GM13977 (cell line): ENCODE results near the gene SULT1C3.
A peak's percentile ranks its signal among the peaks of the same experiment; 100 is the strongest.

Experiments
- DNase-seq: peaks from one replicate; pipeline ENCODE4 v3.0.0; 2012; ENCODE audit warnings: low spot score
- in situ Hi-C: fragments of 300-500 bp; cut with MboI; formaldehyde crosslinking; loops from one replicate; pipeline ENCODE4 v1.12.0; 2022; ENCODE audit warnings: low sequenced_read_pairs, low pct_unique_long_range_greater_than_20kb, mixed read lengths, inconsistent platforms; ENCODE audit not compliant: unreplicated experiment
- TF ChIP-seq, protein P1 (sequence below): IDR thresholded peaks from 2 replicates; pipeline ENCODE4 v1.5.1; 2012; ENCODE audit warnings: mild to moderate bottlenecking, control low read depth; ENCODE audit not compliant: insufficient read depth; ENCODE audit errors: extremely low read depth, missing control alignments

SULT1C3 gene

GRCh38 chr2:108239786-108240185 is at the start of gene SULT1C3:
Gene SULT1C3, plus strand, starts transcription at chr2:108239968. Its CDS starts 7,227 bp downstream, at chr2:108247195.
- DNase-seq, result no peak
- in situ Hi-C loops, result no loop called here
- TF ChIP-seq, protein P1, sequence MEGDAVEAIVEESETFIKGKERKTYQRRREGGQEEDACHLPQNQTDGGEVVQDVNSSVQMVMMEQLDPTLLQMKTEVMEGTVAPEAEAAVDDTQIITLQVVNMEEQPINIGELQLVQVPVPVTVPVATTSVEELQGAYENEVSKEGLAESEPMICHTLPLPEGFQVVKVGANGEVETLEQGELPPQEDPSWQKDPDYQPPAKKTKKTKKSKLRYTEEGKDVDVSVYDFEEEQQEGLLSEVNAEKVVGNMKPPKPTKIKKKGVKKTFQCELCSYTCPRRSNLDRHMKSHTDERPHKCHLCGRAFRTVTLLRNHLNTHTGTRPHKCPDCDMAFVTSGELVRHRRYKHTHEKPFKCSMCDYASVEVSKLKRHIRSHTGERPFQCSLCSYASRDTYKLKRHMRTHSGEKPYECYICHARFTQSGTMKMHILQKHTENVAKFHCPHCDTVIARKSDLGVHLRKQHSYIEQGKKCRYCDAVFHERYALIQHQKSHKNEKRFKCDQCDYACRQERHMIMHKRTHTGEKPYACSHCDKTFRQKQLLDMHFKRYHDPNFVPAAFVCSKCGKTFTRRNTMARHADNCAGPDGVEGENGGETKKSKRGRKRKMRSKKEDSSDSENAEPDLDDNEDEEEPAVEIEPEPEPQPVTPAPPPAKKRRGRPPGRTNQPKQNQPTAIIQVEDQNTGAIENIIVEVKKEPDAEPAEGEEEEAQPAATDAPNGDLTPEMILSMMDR, result no peak

GRCh38 chr2:108193251-108193650 is 46.5 kb upstream of the SULT1C3 start:
- TF ChIP-seq, protein P1, result no peak
- in situ Hi-C loops, result no loop called here
- no peak for DNase-seq

- peak; percentile 12 for DNase-seq
- in situ Hi-C loops, result no loop called here
- TF ChIP-seq, protein P1, result peak; percentile 49
Measured at GRCh38 chr2:108194409-108195132, 45.2 kb upstream of the SULT1C3 start.

GRCh38 chr2:108195133-108195439 is 44.7 kb upstream of the SULT1C3 start:
- in situ Hi-C loops, result no loop called here
- DNase-seq, result no peak
- TF ChIP-seq, protein P1, result no peak

DNA sequence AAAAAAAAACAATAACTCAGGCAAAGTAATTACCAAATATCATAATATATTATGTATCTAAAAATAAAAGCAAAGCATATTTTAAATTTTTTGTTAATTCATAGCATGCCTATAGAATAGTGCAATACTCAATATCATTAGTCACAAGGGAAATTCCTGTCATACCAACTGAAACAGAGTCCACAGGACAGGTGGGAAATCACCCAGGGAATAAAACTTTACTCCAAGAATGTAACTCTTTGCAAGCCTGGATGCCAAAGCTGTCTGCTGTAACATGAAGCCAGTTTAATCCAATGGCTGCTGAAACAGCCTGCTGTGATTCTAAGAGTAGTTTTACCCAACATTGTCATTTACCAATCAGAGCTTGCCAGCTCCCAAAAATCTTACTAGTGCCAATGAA is 40.0 kb upstream of the SULT1C3 start:
- in situ Hi-C loops, result no loop called here
- DNase-seq, result no peak
- TF ChIP-seq, protein P1, result no peak

- DNase-seq, result no peak
- TF ChIP-seq, protein P1, result no peak
- in situ Hi-C loops, result no loop called here
Measured at GRCh38 chr2:108200569-108200968, 39.2 kb upstream of the SULT1C3 start.
